ENCODE data around the gene EML2. TPM values are rescaled to one million over a fixed set of nuclear protein-coding genes. Genes with fewer than 3 reads are reported as not detected.

The EML2 gene
- total RNA-seq, 3 donors from 2014 or later = 59.9 to 119 (median 79.1) TPM

GRCh38 chr19:45641274-45642105 lies 2.3 kb upstream of the EML2 start:
- no peak overlapping the region for H3K4me3 ChIP-seq
- ATAC-seq = peak; percentile 71
- no peak for TF ChIP-seq CTCF (IDR thresholded peaks at IDR 0.05)
- peak; percentile 88 to 97 (median 91) for DNase-seq
- intact Hi-C loops (cut with DNase I, micrococcal nuclease) = loop anchor here (2.0 to 5.0 kb wide), 2 partner anchors 27 to 34 kb away; no protein-coding TSS in a partner anchor
- H3K36me3 ChIP-seq (ENCODE audit: low read depth) = no peaks in the 10 kb centered on the region
- H3K9me3 ChIP-seq = no peaks in the 10 kb centered on the region
- H3K4me1 ChIP-seq (ENCODE audit: low read depth) = peaks cover 31% of the 10 kb centered on the region

GRCh38 chr19:45640849-45641273 lies 1.7 kb upstream of the EML2 start:
- Histone ChIP-seq H3K4me3 (no peak overlapping the region), H3K4me1 (ENCODE audit: low read depth) (peaks cover 29% of the 10 kb centered on the region)
- intact Hi-C loops (cut with DNase I, micrococcal nuclease) = loop anchor here (2.0 to 5.0 kb wide), 2 partner anchors 26 to 34 kb away; no protein-coding TSS in a partner anchor

DNA sequence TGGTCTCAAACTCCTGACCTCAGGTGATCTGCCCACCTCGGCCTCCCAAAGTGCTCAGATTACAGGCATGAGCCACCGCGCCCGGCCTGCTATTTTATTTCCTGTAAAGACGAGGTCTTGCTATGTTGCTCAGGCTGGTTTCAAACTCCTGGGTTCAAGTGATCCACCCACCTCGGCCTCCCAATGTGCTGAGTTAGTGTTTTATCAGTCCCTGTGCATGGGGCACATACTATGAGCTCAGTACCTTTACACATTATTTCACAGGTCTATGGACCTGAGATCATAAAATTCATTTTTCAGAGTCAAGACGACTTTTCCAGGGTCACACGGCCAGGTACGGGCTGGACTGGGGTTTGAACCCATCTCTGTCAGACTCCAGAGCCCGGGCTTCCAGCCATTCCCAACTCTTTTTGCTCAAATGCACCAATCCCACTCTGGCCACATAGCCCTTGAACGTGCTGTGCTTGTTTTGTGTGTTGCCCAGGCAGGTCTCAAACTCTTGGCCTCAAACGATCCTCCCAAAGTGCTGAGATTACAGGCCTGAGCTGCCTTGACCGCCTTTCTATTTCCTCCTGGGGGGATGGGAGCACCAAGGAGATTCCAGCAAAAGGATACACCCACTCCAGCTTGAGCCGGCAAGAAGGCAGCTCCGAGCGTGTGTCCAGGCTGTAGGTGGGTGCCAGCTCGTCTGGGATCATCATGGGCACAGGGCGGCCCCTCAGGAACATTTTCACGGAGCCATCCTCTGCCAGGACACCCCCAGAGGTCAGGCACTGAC lies 1.1 kb downstream of the EML2 start:
- intact Hi-C loops (cut with DNase I, micrococcal nuclease) = no loop called here
- peak; percentile 68 to 80 (median 68) for DNase-seq
- Histone ChIP-seq H3K9me3 (no peaks in the 10 kb centered on the region), H3K36me3 (ENCODE audit: low read depth) (no peaks in the 10 kb centered on the region), H3K4me3 (no peak overlapping the region), H3K4me1 (ENCODE audit: low read depth) (peaks cover 28% of the 10 kb centered on the region)
- peak; percentile 51 for ATAC-seq
- TF ChIP-seq CTCF (IDR thresholded peaks at IDR 0.05) = no peak

More at GRCh38 chr19:45640849-45641273, 1.7 kb upstream of the EML2 start:
- ATAC-seq (no peak), DNase-seq (peak in 2 of 3 donors; percentile 70 to 73)
- no peak for TF ChIP-seq CTCF (IDR thresholded peaks at IDR 0.05)
- Histone ChIP-seq H3K36me3 (ENCODE audit: low read depth) (no peaks in the 10 kb centered on the region), H3K9me3 (no peaks in the 10 kb centered on the region)

DNA sequence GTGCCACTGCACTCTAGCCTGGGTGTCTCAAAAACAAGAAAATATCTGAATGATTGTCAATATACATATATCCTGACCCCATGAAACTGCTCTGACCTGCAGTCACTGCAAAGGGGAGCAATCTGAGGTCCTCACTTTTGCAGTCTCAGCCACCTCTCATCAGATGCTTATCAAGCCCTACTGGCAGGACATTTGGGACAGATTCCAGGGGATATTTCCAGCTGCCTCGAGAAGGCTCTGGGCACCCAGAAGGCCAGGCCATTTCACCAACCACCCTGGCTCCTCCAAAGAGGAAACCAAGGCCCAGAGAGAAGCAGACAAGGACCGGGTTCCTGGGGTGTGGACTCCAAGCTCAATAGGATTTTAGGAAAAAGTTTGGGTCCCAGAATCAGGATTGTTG lies 2.3 kb downstream of the EML2 start:
- Histone ChIP-seq H3K4me3 (no peak overlapping the region), H3K4me1 (ENCODE audit: low read depth) (peaks cover 26% of the 10 kb centered on the region), H3K9me3 (no peaks in the 10 kb centered on the region), H3K36me3 (ENCODE audit: low read depth) (no peaks in the 10 kb centered on the region)
- no peak for TF ChIP-seq CTCF (IDR thresholded peaks at IDR 0.05)
- intact Hi-C loops (cut with DNase I, micrococcal nuclease) = no loop called here
- no peak for DNase-seq
- ATAC-seq = no peak

GRCh38 chr19:45636275-45636674 lies 2.9 kb downstream of the EML2 start:
- Histone ChIP-seq H3K4me3 (no peak overlapping the region), H3K36me3 (ENCODE audit: low read depth) (no peaks in the 10 kb centered on the region), H3K9me3 (no peaks in the 10 kb centered on the region), H3K4me1 (ENCODE audit: low read depth) (peaks cover 20% of the 10 kb centered on the region)
- intact Hi-C loops (cut with DNase I, micrococcal nuclease) = no loop called here
- no peak for TF ChIP-seq CTCF (IDR thresholded peaks at IDR 0.05)
- DNase-seq (no peak), ATAC-seq (no peak)
